T-cell (primary cell): ENCODE measurements around the gene PTPRD. TPM values are rescaled to one million over a fixed set of nuclear protein-coding genes. Genes with fewer than 3 reads are reported as not detected.
"Not testable (repeated sequence)": the region's sequence is repeated elsewhere in the genome, so short reads cannot be mapped to it uniquely, and the experiment has no call there.

Source experiments
- ATAC-seq, 4 experiments: fragments of 200-7000 bp in 3 of 4; fragments of 150-1000 bp in 1 of 4; cut with Tn5 transposase; replicated peaks in 1 of 4; 1 replicate in 3 of 4; 2 replicates in 1 of 4; pipeline ENCODE4 v1.10.0; 2021; ENCODE audit warnings: moderate library complexity in 3 of 4, mild to moderate bottlenecking in 2 of 4, moderate number of reproducible peaks in 1 of 4
- CTCF ChIA-PET, 2 donors: fragments of 300-600 bp; sonication (Branson Sonifier 250); formaldehyde crosslinking; loops; one replicate each; lab custom pipeline; 2022; ENCODE audit warnings: antibody characterized with exemption in 2 of 2; lab: Charles Lee
- POLR2A ChIA-PET, 2 donors: fragments of 300-600 bp; sonication (Branson Sonifier 250); formaldehyde crosslinking; loops; one replicate each; lab custom pipeline; 2022; ENCODE audit warnings: antibody characterized with exemption in 2 of 2; lab: Charles Lee
- DNase-seq, 35 experiments: peaks; one replicate each; pipeline versions ENCODE4 v3.0.0 to v3.0.0-alpha.2; 2013 to 2023
- H3K27ac ChIP-seq: one replicate; pipeline ENCODE4 v1.5.1; 2013; ENCODE audit warnings: low read length
- H3K27me3 ChIP-seq, 2 experiments: replicated peaks in 1 of 2; 1 replicate in 1 of 2; 2 replicates in 1 of 2; pipeline versions ENCODE4 v1.6.1 to v1.7.0; 2013; ENCODE audit warnings: low read length in 1 of 2, mixed read lengths in 1 of 2; ENCODE audit not compliant: control insufficient read depth in 2 of 2, insufficient read depth in 2 of 2; ENCODE audit errors: extremely low read depth in 1 of 2
- H3K36me3 ChIP-seq, 2 donors: 1 replicate in 1 of 2; 2 replicates in 1 of 2; pipeline versions ENCODE4 v1.6.1 to v1.7.0; 2013; ENCODE audit warnings: low read length in 1 of 2; ENCODE audit not compliant: control insufficient read depth in 2 of 2, insufficient read depth in 1 of 2; ENCODE audit errors: extremely low read depth in 1 of 2
- H3K4me1 ChIP-seq, 2 experiments: 1 replicate in 1 of 2; 2 replicates in 1 of 2; pipeline versions ENCODE4 v1.6.1 to v1.7.0; 2013; ENCODE audit warnings: low read length in 2 of 2, mixed read lengths in 1 of 2; ENCODE audit not compliant: insufficient read depth in 2 of 2, control insufficient read depth in 1 of 2; ENCODE audit errors: extremely low read depth in 1 of 2
- H3K4me3 ChIP-seq, 2 donors: 1 replicate in 1 of 2; 2 replicates in 1 of 2; pipeline versions ENCODE4 v1.5.1 to v1.7.0; 2013; ENCODE audit warnings: mild to moderate bottlenecking in 2 of 2, low read length in 1 of 2, moderate library complexity in 1 of 2; ENCODE audit not compliant: control insufficient read depth in 1 of 2; ENCODE audit errors: extremely low read depth in 1 of 2
- H3K9me3 ChIP-seq: 2 replicates; pipeline ENCODE4 v1.7.0; 2013
- H3K27ac Mint-ChIP-seq, 2 donors: one replicate each; pipeline ENCODE4 v1.8.0; 2020 to 2021; ENCODE audit warnings: mild to moderate bottlenecking in 2 of 2, mixed read lengths in 2 of 2
- H3K27me3 Mint-ChIP-seq, 2 donors: one replicate each; pipeline ENCODE4 v1.8.0; 2021 to 2022; ENCODE audit warnings: mixed read lengths in 2 of 2
- H3K36me3 Mint-ChIP-seq: one replicate; pipeline ENCODE4 v1.8.0; 2021; ENCODE audit warnings: mixed read lengths
- H3K4me1 Mint-ChIP-seq, 3 donors: one replicate each; pipeline ENCODE4 v1.8.0; 2020 to 2022; ENCODE audit warnings: mixed read lengths in 3 of 3, mild to moderate bottlenecking in 1 of 3
- H3K4me3 Mint-ChIP-seq, 3 donors: one replicate each; pipeline ENCODE4 v1.8.0; 2020 to 2022; ENCODE audit warnings: mild to moderate bottlenecking in 3 of 3, mixed read lengths in 3 of 3, moderate library complexity in 3 of 3
- H3K9me3 Mint-ChIP-seq, 3 donors: one replicate each; pipeline ENCODE4 v1.8.0; 2020 to 2022; ENCODE audit warnings: mixed read lengths in 3 of 3
- WGBS: methylation state at CpG from one replicate; pipeline ENCODE4 v1.1.5; 2013; ENCODE audit warnings: missing lambda C conversion rate; ENCODE audit not compliant: insufficient coverage; 5-methylcytosine and 5-hydroxymethylcytosine counted together
- total RNA-seq, 35 experiments: library from RNA in 6 of 35; stranded (reverse) in 6 of 35; fragments of 120-200 nt in 1 of 35; gene quantifications; one replicate each; pipeline versions ENCODE4 v1.2.1 to v1.2.4 and lab custom pipeline; 2013 to 2026

The PTPRD gene
- total RNA-seq, 5 donors from 2014 or later (not counting 1 experiment from before 2014, with no cell fraction given) = 0.13 to 0.61 (median 0.38) TPM; not detected in 2

DNA sequence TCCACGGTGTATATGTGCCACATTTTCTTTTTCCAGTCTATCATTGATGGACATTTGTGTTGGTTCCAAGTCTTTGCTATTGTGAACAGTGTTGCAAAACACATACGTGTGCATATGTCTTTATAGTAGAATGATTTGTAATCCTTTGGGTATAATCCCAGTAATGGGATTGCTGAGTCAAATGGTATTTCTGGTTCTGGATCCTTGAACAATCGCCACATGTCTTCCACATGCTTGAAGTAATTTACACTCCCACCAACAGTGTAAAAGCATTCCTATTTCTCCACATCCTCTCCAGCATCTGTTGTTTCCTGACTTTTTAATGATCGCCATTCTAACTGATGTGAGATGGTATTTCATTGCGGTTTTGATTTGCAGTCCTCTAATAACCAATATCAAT is 267.2 kb downstream of the PTPRD start:
- H3K27me3 Mint-ChIP-seq, H3K27ac Mint-ChIP-seq, H3K4me1 Mint-ChIP-seq, H3K36me3 ChIP-seq, H3K4me1 ChIP-seq, POLR2A ChIA-PET, H3K27ac ChIP-seq, H3K27me3 ChIP-seq, H3K4me3 ChIP-seq, H3K9me3 ChIP-seq, H3K4me3 Mint-ChIP-seq, ATAC-seq, H3K36me3 Mint-ChIP-seq, DNase-seq: not testable (repeated sequence)
- CTCF ChIA-PET = interaction anchor here in 1 of 2 donors (0.6 kb wide), 1 partner anchor 1129 kb away, joined by 4 read pairs; no protein-coding TSS in a partner anchor
- peaks cover 4 to 10% (median 7%) of the 10 kb centered on the region in 3 donors for H3K9me3 Mint-ChIP-seq
- 0% methylated on average over 1 of the region's 5 CpGs for WGBS

DNA sequence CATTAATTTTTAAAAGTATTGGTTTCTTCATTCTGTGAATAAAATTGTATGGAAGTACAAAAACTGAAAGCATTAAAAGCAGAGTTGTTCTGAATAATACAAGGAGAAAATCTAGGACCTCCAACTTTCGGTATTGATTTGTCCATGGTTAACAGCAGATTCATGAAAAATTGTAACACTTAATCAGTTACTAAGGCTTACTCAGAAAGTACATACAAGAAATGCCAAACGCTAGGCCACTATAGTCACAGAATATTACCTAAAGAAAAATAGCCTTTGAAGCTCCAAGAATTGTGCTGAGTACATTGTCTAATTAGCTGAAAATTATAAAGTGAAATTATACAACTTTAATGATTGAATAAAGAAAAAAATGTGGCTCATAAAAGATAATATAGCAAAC is 271.7 kb downstream of the PTPRD start:
- no peak overlapping the region for H3K27ac ChIP-seq
- H3K4me3 ChIP-seq = no peak overlapping the region
- no peak overlapping the region for H3K4me3 Mint-ChIP-seq
- no peaks in the 10 kb centered on the region for H3K27me3 Mint-ChIP-seq
- ChIA-PET CTCF (no interaction called here), POLR2A (no interaction called here)
- no peaks in the 10 kb centered on the region for H3K27me3 ChIP-seq
- no peaks in the 10 kb centered on the region for H3K36me3 Mint-ChIP-seq
- H3K27ac Mint-ChIP-seq = no peak overlapping the region
- peaks cover 9 to 17% (median 11%) of the 10 kb centered on the region in 3 donors for H3K9me3 Mint-ChIP-seq
- WGBS = no CpG with 5 or more reads among the region's 2 CpGs
- DNase-seq (no peak), ATAC-seq (no peak)
- H3K9me3 ChIP-seq = no peaks in the 10 kb centered on the region
- no peaks in the 10 kb centered on the region for H3K4me1 ChIP-seq
- H3K36me3 ChIP-seq = no peaks in the 10 kb centered on the region
- no peaks in the 10 kb centered on the region for H3K4me1 Mint-ChIP-seq

DNA sequence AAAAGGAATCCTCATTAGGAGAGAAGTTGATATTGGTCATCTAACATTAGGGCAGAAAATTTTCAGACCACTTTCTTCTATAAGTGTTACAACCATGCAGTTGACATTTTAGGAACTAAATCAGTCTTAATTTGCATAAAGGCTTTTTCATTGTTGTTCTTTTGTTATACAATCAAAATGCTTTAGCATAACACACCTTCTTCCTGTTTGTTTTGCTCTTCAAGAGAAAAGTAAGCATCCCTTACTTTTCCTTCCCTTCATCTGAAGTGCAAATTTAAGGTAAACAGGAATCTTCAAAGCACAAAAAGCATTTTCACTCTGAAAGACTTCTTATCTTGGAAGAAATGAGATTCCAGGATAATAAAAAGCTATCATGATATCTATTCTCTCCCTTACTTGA is 273.6 kb downstream of the PTPRD start:
- H3K9me3 ChIP-seq = no peaks in the 10 kb centered on the region
- H3K27ac Mint-ChIP-seq = no peak overlapping the region
- no peak for DNase-seq
- H3K27ac ChIP-seq = no peak overlapping the region
- ChIA-PET POLR2A (no interaction called here), CTCF (no interaction called here)
- H3K4me3 ChIP-seq = no peak overlapping the region
- H3K36me3 ChIP-seq = no peaks in the 10 kb centered on the region
- H3K4me1 ChIP-seq = no peaks in the 10 kb centered on the region
- no peaks in the 10 kb centered on the region for H3K4me1 Mint-ChIP-seq
- H3K4me3 Mint-ChIP-seq = no peak overlapping the region
- H3K27me3 Mint-ChIP-seq = no peaks in the 10 kb centered on the region
- ATAC-seq = no peak
- H3K27me3 ChIP-seq = no peaks in the 10 kb centered on the region
- H3K9me3 Mint-ChIP-seq = peaks cover 16 to 26% (median 19%) of the 10 kb centered on the region in 3 donors
- H3K36me3 Mint-ChIP-seq = no peaks in the 10 kb centered on the region

- H3K4me1 ChIP-seq = no peaks in the 10 kb centered on the region
- H3K27ac ChIP-seq = no peak overlapping the region
- Mint-ChIP-seq H3K4me3 (no peak overlapping the region), H3K36me3 (no peaks in the 10 kb centered on the region), H3K4me1 (no peaks in the 10 kb centered on the region), H3K9me3 (peaks cover 13 to 21% (median 15%) of the 10 kb centered on the region in 3 donors), H3K27ac (no peak overlapping the region), H3K27me3 (no peaks in the 10 kb centered on the region)
- ATAC-seq (no peak), DNase-seq (no peak)
- CTCF ChIA-PET = no interaction called here
- H3K9me3 ChIP-seq = no peaks in the 10 kb centered on the region
- no CpG with 5 or more reads among the region's 2 CpGs for WGBS
- no peaks in the 10 kb centered on the region for H3K27me3 ChIP-seq
- no peaks in the 10 kb centered on the region for H3K36me3 ChIP-seq
- H3K4me3 ChIP-seq = no peak overlapping the region
- POLR2A ChIA-PET = no interaction called here
These were observed 281.6 kb downstream of the PTPRD start for GRCh38 chr9:10331157-10331556.

GRCh38 chr9:10282084-10282483 is 330.7 kb downstream of the PTPRD start:
- no peaks in the 10 kb centered on the region for H3K4me1 Mint-ChIP-seq
- H3K27me3 Mint-ChIP-seq = no peaks in the 10 kb centered on the region
- H3K4me3 Mint-ChIP-seq = no peak overlapping the region
- H3K36me3 Mint-ChIP-seq = no peaks in the 10 kb centered on the region
- H3K9me3 ChIP-seq = no peaks in the 10 kb centered on the region
- DNase-seq (no peak), ATAC-seq (no peak)
- H3K36me3 ChIP-seq = no peaks in the 10 kb centered on the region
- no peak overlapping the region for H3K4me3 ChIP-seq
- no peak overlapping the region for H3K27ac ChIP-seq
- ChIA-PET POLR2A (no interaction called here), CTCF (no interaction called here)
- H3K27me3 ChIP-seq = no peaks in the 10 kb centered on the region
- peaks cover 4 to 18% (median 5%) of the 10 kb centered on the region in 3 donors for H3K9me3 Mint-ChIP-seq
- no peak overlapping the region for H3K27ac Mint-ChIP-seq
- H3K4me1 ChIP-seq = no peaks in the 10 kb centered on the region
- no CpG with 5 or more reads among the region's 2 CpGs for WGBS

GRCh38 chr9:10274988-10275387 is 337.8 kb downstream of the PTPRD start:
- CTCF ChIA-PET = no interaction called here
- no peaks in the 10 kb centered on the region for H3K36me3 Mint-ChIP-seq
- no peaks in the 10 kb centered on the region for H3K27me3 Mint-ChIP-seq
- no peak overlapping the region for H3K27ac Mint-ChIP-seq
- H3K4me1 Mint-ChIP-seq = no peaks in the 10 kb centered on the region
- no CpG with 5 or more reads among the region's 1 CpG for WGBS
- no peak overlapping the region for H3K4me3 Mint-ChIP-seq
- POLR2A ChIA-PET = no interaction called here
- H3K4me3 ChIP-seq = no peak overlapping the region
- no peaks in the 10 kb centered on the region for H3K27me3 ChIP-seq
- peaks cover 2 to 21% (median 7%) of the 10 kb centered on the region in 3 donors for H3K9me3 Mint-ChIP-seq
- no peaks in the 10 kb centered on the region for H3K36me3 ChIP-seq
- DNase-seq (no peak), ATAC-seq (no peak)
- H3K27ac ChIP-seq = no peak overlapping the region
- H3K4me1 ChIP-seq = no peaks in the 10 kb centered on the region
- H3K9me3 ChIP-seq = no peaks in the 10 kb centered on the region

GRCh38 chr9:10274175-10274574 is 338.6 kb downstream of the PTPRD start:
- ATAC-seq = no peak
- DNase-seq = no peak
- H3K27ac Mint-ChIP-seq = no peak overlapping the region
- Histone ChIP-seq H3K4me1 (no peaks in the 10 kb centered on the region), H3K4me3 (no peak overlapping the region), H3K27me3 (no peaks in the 10 kb centered on the region), H3K9me3 (no peaks in the 10 kb centered on the region), H3K27ac (no peak overlapping the region), H3K36me3 (no peaks in the 10 kb centered on the region)
- no peaks in the 10 kb centered on the region for H3K36me3 Mint-ChIP-seq
- H3K4me3 Mint-ChIP-seq = no peak overlapping the region
- ChIA-PET CTCF (no interaction called here), POLR2A (no interaction called here)
- peaks cover 2 to 17% (median 7%) of the 10 kb centered on the region in 3 donors for H3K9me3 Mint-ChIP-seq
- 100% methylated on average over 1 of the region's 4 CpGs for WGBS
- H3K4me1 Mint-ChIP-seq = no peaks in the 10 kb centered on the region
- H3K27me3 Mint-ChIP-seq = no peaks in the 10 kb centered on the region
